Psoas muscle (tissue), 8 donors: ENCODE results near the gene CPAMD8. TPM values are rescaled to one million over a fixed set of nuclear protein-coding genes. Genes with fewer than 3 reads are reported as not detected.

ENCODE experiments used
- ATAC-seq, 4 donors: fragments of 200-7000 bp; cut with Tn5 transposase; one replicate each; pipeline ENCODE4 v1.9.1; 2020; ENCODE audit warnings: moderate library complexity in 3 of 4, mild to moderate bottlenecking in 2 of 4
- DNase-seq, 2 donors: peaks; one replicate each; pipeline ENCODE4 v3.0.0-alpha.2; 2020
- H3K27ac ChIP-seq: fragments of 200-600 bp; one replicate; pipeline ENCODE4 v1.8.0; 2022
- H3K27me3 ChIP-seq, 3 donors: fragments of 200-600 bp in 1 of 3; one replicate each; pipeline versions ENCODE4 v1.6.1 to v1.8.0; 2013 to 2022; ENCODE audit warnings: low read length in 2 of 3, mild to moderate bottlenecking in 2 of 3, moderate library complexity in 1 of 3; ENCODE audit not compliant: insufficient read depth in 3 of 3
- H3K36me3 ChIP-seq, 2 donors: fragments of 200-600 bp in 1 of 2; one replicate each; pipeline versions ENCODE4 v1.6.1 to v1.8.0; 2013 to 2022; ENCODE audit warnings: low read depth in 1 of 2, mild to moderate bottlenecking in 1 of 2, moderate library complexity in 1 of 2; ENCODE audit not compliant: insufficient read depth in 1 of 2
- H3K4me1 ChIP-seq: fragments of 200-600 bp; one replicate; pipeline ENCODE4 v1.8.0; 2022
- H3K4me3 ChIP-seq: fragments of 200-600 bp; one replicate; pipeline ENCODE4 v1.8.0; 2022; ENCODE audit warnings: mild to moderate bottlenecking
- H3K9me3 ChIP-seq: fragments of 200-600 bp; one replicate; pipeline ENCODE4 v1.8.0; 2022
- WGBS, 3 donors: extraction: QIAGEN DNeasy Blood & Tissue Kit; methylation state at CpG; one replicate each; pipeline versions ENCODE4 v1.1.6 to v1.1.7; 2013; 5-methylcytosine and 5-hydroxymethylcytosine counted together
- intact Hi-C, 2 donors: fragments of 100-400 bp; cut with DNase I; formaldehyde crosslinking; loops; one replicate each; pipeline versions ENCODE4 v1.11.0 to v1.14.2; 2022
- polyA plus RNA-seq, 3 donors: library from polyadenylated mRNA; stranded (reverse); fragments of 200-250 nt; gene quantifications; one replicate each; pipeline ENCODE4 v1.2.3, GENCODE V29; 2013
- total RNA-seq, 4 donors: library from RNA; stranded (reverse); fragmentation: NEBNext Ultra II Directional in 2 of 4; extraction: Animal tissue kit (Norgen Biotek cat#: 25700) in 2 of 4; gene quantifications; one replicate each; pipeline versions ENCODE4 v1.2.1 to v1.2.4, GENCODE V29; 2021 to 2023
- TF ChIP-seq, protein P1 (sequence below): fragments of 200-600 bp; IDR thresholded peaks from one replicate; pipeline ENCODE4 v1.8.0; 2022; ENCODE audit warnings: antibody characterized with exemption
- donor health status: healthy with polysubstance abuse.
- donor health status: DM: no; HTN: no; CAD: no; lungs with moderate emphysema.
- donor health status: Bipolar disorder and iron deficiency.
- donor health status: healthy.
- donor health status: DM: yes; HTN: yes; CAD: no.
- donor health status: DM: no; HTN: no; CAD: no.
- donor health status: DM: no; HTN: no; CAD: no.
- donor health status: DM: yes; HTN: yes; CAD: no.

Gene CPAMD8
- total and polyA plus RNA-seq, 7 donors, result 3.2 to 9.9 (median 8.2) TPM

DNA sequence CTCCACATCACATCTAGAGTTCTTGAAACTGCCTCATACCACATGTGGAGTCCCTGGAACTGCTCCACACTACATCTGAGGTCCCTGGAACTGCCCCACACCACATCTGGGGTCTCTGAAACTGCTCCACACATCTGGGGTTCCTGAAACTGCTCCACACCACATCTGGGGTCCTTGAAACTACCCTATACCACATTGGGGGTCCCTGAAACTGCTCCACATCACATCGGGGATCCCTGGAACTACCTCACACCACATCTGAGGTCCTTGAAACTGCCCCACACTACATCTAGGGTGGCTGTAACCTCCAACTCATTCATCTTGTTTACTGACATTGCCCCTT is 104.0 kb downstream of the CPAMD8 start:
- intact Hi-C loops, result no loop called here
- WGBS, 3 donors, result 66 to 85% (median 67%) methylated on average over 1 of the region's 1 CpG

DNA sequence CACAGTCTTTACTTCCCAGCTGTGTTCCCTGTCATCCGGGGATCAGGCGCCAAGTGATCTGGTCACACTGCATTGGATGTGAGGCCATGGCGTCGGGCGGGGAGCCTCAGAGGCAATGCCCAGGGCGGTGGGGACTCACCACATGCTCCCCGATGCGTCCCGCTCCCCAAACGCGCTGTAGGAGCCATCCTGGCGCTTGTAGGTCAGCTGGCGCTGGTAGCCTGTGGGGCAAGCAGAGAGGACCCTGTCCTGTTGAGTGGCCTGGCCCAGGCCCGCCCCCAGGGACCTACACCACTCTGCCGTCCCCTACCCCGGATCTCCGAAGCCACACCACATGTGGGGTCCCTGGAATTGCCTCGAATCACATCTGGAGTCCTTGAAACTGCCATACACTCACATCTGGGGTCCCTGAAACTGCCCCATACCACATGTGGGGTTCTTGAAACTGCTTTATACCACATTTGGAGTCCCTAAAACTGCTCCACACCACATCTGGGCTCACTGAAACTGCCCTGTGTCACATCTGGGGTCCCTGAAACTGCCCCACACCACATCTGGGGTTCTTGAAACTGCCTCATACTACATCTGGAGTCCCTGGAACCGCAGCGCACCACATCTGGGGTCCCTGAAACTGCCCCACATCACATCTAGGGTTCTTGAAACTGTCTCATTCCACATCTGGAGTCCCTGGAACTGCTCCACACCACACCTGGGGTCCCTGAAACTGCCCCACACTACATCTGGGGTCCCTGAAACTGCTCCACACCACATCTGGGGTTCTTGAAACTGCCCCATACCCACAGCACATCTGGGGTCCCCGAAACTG is 104.6 kb downstream of the CPAMD8 start:
- H3K4me1 ChIP-seq, result no peaks in the 10 kb centered on the region
- H3K4me3 ChIP-seq, result no peak overlapping the region
- no peaks in the 10 kb centered on the region for H3K9me3 ChIP-seq
- H3K27me3 ChIP-seq, result no peaks in the 10 kb centered on the region
- H3K27ac ChIP-seq, result no peak overlapping the region
- peak in 1 of 2 donors; percentile 40 for DNase-seq
- intact Hi-C loops, result no loop called here
- no peak for ATAC-seq
- TF ChIP-seq, protein P1, sequence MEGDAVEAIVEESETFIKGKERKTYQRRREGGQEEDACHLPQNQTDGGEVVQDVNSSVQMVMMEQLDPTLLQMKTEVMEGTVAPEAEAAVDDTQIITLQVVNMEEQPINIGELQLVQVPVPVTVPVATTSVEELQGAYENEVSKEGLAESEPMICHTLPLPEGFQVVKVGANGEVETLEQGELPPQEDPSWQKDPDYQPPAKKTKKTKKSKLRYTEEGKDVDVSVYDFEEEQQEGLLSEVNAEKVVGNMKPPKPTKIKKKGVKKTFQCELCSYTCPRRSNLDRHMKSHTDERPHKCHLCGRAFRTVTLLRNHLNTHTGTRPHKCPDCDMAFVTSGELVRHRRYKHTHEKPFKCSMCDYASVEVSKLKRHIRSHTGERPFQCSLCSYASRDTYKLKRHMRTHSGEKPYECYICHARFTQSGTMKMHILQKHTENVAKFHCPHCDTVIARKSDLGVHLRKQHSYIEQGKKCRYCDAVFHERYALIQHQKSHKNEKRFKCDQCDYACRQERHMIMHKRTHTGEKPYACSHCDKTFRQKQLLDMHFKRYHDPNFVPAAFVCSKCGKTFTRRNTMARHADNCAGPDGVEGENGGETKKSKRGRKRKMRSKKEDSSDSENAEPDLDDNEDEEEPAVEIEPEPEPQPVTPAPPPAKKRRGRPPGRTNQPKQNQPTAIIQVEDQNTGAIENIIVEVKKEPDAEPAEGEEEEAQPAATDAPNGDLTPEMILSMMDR, result no peak
- no peaks in the 10 kb centered on the region for H3K36me3 ChIP-seq
- WGBS, 3 donors, result 75 to 77% (median 76%) methylated on average over 21 of the region's 21 CpGs

More for the DNA sequence above, 104.0 kb downstream of the CPAMD8 start:
- TF ChIP-seq, protein P1, result no peak
- Histone ChIP-seq H3K9me3 (no peaks in the 10 kb centered on the region), H3K4me1 (no peaks in the 10 kb centered on the region), H3K36me3 (no peaks in the 10 kb centered on the region), H3K27ac (no peak overlapping the region), H3K27me3 (no peaks in the 10 kb centered on the region), H3K4me3 (no peak overlapping the region)
- DNase-seq (no peak), ATAC-seq (no peak)

DNA sequence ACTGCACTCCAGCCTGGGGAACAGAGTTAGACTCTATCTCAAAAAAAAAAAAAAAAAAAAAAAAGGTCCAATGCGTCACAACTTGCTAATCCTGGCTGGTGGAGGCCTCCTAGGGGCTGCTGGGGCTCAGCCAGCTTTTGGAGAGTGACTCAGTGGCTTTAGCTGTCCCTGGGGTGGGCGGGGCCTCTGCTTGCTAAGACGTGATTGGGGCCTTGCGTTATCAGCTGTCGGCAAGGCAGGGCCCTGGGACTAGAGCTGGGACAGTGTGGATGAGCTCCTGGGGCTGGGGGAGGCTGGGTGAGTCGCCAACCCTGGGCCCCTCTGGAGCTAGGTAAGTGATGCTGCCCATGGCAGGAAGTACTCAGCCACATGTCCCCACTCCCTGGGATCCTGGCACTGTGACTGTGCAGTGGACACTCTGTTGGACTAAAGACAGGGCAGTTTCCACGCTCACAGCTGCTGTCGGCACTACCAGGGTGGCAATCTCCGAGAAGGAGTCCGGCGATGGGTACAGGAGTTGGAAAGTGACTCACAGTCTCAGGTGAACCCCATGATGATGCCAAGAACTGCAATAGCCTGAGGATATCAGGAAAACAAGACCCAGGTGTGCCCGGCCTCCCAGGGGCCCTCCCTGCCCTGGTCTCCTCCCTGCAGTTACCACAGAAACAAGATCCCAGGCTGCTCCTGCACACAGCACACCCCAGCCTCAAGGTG is 105.6 kb downstream of the CPAMD8 start:
- intact Hi-C loops, result no loop called here
- Histone ChIP-seq H3K4me1 (no peaks in the 10 kb centered on the region), H3K36me3 (no peaks in the 10 kb centered on the region), H3K27me3 (no peaks in the 10 kb centered on the region), H3K4me3 (no peak overlapping the region), H3K9me3 (no peaks in the 10 kb centered on the region), H3K27ac (no peak overlapping the region)
- peak; percentile 36 to 43 for DNase-seq
- 50 to 58% (median 54%) methylated on average over 11 to 12 of the region's 12 CpGs for WGBS, 3 donors
- no peak for ATAC-seq
- TF ChIP-seq, protein P1, result no peak

DNA sequence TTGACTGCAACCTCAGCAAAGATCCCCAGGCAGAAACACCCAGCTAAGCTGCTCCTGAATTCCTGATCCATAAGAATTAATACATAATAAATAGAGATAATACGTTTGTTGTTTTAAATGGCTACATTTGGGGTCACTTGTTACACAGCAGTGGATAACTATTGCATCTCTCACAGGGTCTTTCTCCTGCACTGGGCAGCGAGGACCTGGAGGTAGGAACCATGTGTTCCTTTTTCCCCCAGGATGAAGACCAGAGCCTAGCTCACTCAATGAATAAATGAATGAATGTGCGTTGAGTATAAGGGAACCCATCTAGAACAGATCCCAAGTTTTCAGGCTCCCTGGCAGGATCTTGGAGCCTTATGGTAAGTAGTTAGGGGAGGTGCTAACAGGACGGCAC is 107.1 kb downstream of the CPAMD8 start:
- no peaks in the 10 kb centered on the region for H3K36me3 ChIP-seq
- ATAC-seq, result no peak
- intact Hi-C loops, result no loop called here
- H3K27ac ChIP-seq, result no peak overlapping the region
- DNase-seq, result no peak
- WGBS, 3 donors, result 62 to 81% (median 76%) methylated on average over 4 of the region's 4 CpGs
- no peaks in the 10 kb centered on the region for H3K9me3 ChIP-seq
- TF ChIP-seq, protein P1, result no peak
- H3K4me1 ChIP-seq, result no peaks in the 10 kb centered on the region
- H3K27me3 ChIP-seq, result peaks cover 0 to 2% (median 0%) of the 10 kb centered on the region in 3 donors
- no peak overlapping the region for H3K4me3 ChIP-seq
